Right lobe of liver (tissue), 4 donors: ENCODE measurements around the gene ABL1.

Experiments used
- POLR2A ChIP-seq: fragments of 450-650 bp; IDR thresholded peaks from one replicate; pipeline ENCODE4 v1.6.1; 2017; ENCODE audit warnings: antibody characterized with exemption, mild to moderate bottlenecking
- TF ChIP-seq, protein P1 (sequence below), 4 donors: fragments of 200-600 bp in 3 of 4; fragments of 450-650 bp in 1 of 4; IDR thresholded peaks; one replicate each; pipeline versions ENCODE4 v1.5.1 to v1.8.0; 2016 to 2022; ENCODE audit warnings: antibody characterized with exemption in 4 of 4, mild to moderate bottlenecking in 2 of 4
- donor health status: DM: no; HTN: no; CAD: no.
- donor health status: DM: no; HTN: no; CAD: no.
- donor health status: DM: no; HTN: yes; CAD: no.

DNA sequence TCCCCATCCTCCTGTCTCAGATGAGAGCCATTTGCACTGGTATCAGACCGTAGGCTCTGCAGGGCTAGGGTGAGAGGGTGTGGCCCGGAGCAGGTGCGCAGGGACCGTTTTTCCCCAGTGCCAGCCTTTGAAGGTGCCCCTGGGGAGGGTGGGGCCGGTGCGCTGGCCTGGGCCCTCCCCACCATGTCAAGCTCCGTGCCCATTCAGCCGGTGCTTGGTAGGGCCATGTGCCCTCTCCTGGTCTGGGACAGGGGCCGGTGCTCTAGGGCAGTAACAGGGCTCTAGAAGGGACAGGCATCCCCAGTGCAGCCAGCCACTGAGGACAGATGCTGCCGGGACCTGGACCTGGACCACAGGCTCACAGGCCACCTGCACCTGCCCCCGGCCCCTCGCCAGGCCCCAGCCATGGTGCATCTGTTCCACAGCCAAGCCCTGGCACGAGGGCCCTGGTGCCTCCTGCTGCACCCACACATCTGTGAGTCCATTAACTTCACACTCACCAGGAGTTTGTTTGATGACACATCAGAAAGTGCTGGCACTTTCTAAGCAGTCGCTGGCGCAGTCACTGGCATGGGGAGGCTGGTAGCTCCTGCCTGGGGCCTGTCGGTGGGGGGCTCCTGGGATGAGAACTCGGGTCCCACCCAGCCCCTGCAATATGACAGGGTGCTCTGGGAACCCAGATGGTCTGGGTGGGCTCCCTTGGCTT is 66.6 kb downstream of the ABL1 start:
- TF ChIP-seq, protein P1, sequence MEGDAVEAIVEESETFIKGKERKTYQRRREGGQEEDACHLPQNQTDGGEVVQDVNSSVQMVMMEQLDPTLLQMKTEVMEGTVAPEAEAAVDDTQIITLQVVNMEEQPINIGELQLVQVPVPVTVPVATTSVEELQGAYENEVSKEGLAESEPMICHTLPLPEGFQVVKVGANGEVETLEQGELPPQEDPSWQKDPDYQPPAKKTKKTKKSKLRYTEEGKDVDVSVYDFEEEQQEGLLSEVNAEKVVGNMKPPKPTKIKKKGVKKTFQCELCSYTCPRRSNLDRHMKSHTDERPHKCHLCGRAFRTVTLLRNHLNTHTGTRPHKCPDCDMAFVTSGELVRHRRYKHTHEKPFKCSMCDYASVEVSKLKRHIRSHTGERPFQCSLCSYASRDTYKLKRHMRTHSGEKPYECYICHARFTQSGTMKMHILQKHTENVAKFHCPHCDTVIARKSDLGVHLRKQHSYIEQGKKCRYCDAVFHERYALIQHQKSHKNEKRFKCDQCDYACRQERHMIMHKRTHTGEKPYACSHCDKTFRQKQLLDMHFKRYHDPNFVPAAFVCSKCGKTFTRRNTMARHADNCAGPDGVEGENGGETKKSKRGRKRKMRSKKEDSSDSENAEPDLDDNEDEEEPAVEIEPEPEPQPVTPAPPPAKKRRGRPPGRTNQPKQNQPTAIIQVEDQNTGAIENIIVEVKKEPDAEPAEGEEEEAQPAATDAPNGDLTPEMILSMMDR (IDR thresholded peaks at IDR 0.05), result no peak
- no peak for TF ChIP-seq POLR2A
